Muscle of leg (tissue), 16 donors: ENCODE data around the gene CRY2. TPM values are rescaled to one million over a fixed set of nuclear protein-coding genes. Genes with fewer than 3 reads are reported as not detected.

ENCODE experiments used
- DNase-seq: peaks from one replicate; pipeline ENCODE4 v3.0.0; 2013
- H3K27ac ChIP-seq: one replicate; pipeline ENCODE4 v1.5.1; 2013; ENCODE audit warnings: mild to moderate bottlenecking, low read length, control low read depth
- H3K27me3 ChIP-seq: one replicate; pipeline ENCODE4 v1.6.1; 2013; ENCODE audit warnings: low read length; ENCODE audit not compliant: control insufficient read depth, insufficient read depth
- H3K36me3 ChIP-seq: one replicate; pipeline ENCODE4 v1.6.1; 2013; ENCODE audit warnings: low read length; ENCODE audit not compliant: control insufficient read depth, insufficient read depth
- H3K4me1 ChIP-seq: one replicate; pipeline ENCODE4 v1.6.1; 2013; ENCODE audit warnings: low read length; ENCODE audit not compliant: control insufficient read depth, insufficient read depth
- H3K4me3 ChIP-seq: one replicate; pipeline ENCODE4 v1.5.1; 2013; ENCODE audit warnings: low read length, control low read depth
- H3K9me3 ChIP-seq: replicated peaks from 2 replicates; pipeline ENCODE4 v1.6.1; 2013; ENCODE audit warnings: low read depth, low read length; ENCODE audit not compliant: control insufficient read depth
- WGBS: methylation state at CpG from one replicate; pipeline ENCODE4 v1.1.5; 2013; ENCODE audit warnings: missing lambda C conversion rate; ENCODE audit not compliant: insufficient coverage; 5-methylcytosine and 5-hydroxymethylcytosine counted together
- long read RNA-seq, 11 donors: transcript quantifications; one replicate each; lab custom pipeline, GENCODE V29; 2026
- polyA plus RNA-seq, 8 donors: library from polyadenylated mRNA; unstranded; fragments of 120-200 nt; gene quantifications; one replicate each; pipeline versions ENCODE4 v1.2.1 to v1.2.3, GENCODE V29; 2013; ENCODE audit warnings: inconsistent platforms in 1 of 8, low replicate concordance in 1 of 8; ENCODE audit not compliant: insufficient read length in 8 of 8, insufficient read depth in 1 of 8
- total RNA-seq: library from RNA; stranded (reverse); fragments of 120-200 nt; gene quantifications from one replicate; pipeline ENCODE4 v1.2.4, GENCODE V29; 2013

CRY2 gene
- total RNA-seq (28.3 TPM), polyA plus RNA-seq (10 to 100 TPM; 24.1 to 29.3 (median 25.3) TPM)
- long read RNA-seq, donor 1, full-length matches to known transcripts, result 2 of 2 reads
- long read RNA-seq, donor 1, partial matches to known transcripts, result 0 of 2 reads
- long read RNA-seq, donor 1, other reads (novel, unspliced or antisense), result 0 of 2 reads
- long read RNA-seq, donor 2, full-length matches to known transcripts, result 1 of 1 reads
- long read RNA-seq, donor 2, partial matches to known transcripts, result 0 of 1 reads
- long read RNA-seq, donor 2, other reads (novel, unspliced or antisense), result 0 of 1 reads
- long read RNA-seq, donor 3, full-length matches to known transcripts, result 7 of 7 reads
- long read RNA-seq, donor 3, partial matches to known transcripts, result 0 of 7 reads
- long read RNA-seq, donor 3, other reads (novel, unspliced or antisense), result 0 of 7 reads
- long read RNA-seq, donor 4, full-length matches to known transcripts, result 3 of 3 reads
- long read RNA-seq, donor 4, partial matches to known transcripts, result 0 of 3 reads
- long read RNA-seq, donor 4, other reads (novel, unspliced or antisense), result 0 of 3 reads
- long read RNA-seq, donor 5, full-length matches to known transcripts, result 10 of 15 reads
- long read RNA-seq, donor 5, partial matches to known transcripts, result 5 of 15 reads
- long read RNA-seq, donor 5, other reads (novel, unspliced or antisense), result 0 of 15 reads
- long read RNA-seq, donor 6, full-length matches to known transcripts, result 7 of 7 reads
- long read RNA-seq, donor 6, partial matches to known transcripts, result 0 of 7 reads
- long read RNA-seq, donor 6, other reads (novel, unspliced or antisense), result 0 of 7 reads
- long read RNA-seq, donor 7, full-length matches to known transcripts, result 4 of 4 reads
- long read RNA-seq, donor 7, partial matches to known transcripts, result 0 of 4 reads
- long read RNA-seq, donor 7, other reads (novel, unspliced or antisense), result 0 of 4 reads
- long read RNA-seq, donor 8, full-length matches to known transcripts, result 3 of 3 reads
- long read RNA-seq, donor 8, partial matches to known transcripts, result 0 of 3 reads
- long read RNA-seq, donor 8, other reads (novel, unspliced or antisense), result 0 of 3 reads
- long read RNA-seq, donor 9, partial matches to known transcripts, result 0 of 3 reads
- long read RNA-seq, donor 9, other reads (novel, unspliced or antisense), result 0 of 3 reads
- long read RNA-seq, donor 10, full-length matches to known transcripts, result 4 of 4 reads
- long read RNA-seq, donor 10, partial matches to known transcripts, result 0 of 4 reads
- long read RNA-seq, donor 10, other reads (novel, unspliced or antisense), result 0 of 4 reads
- long read RNA-seq, donor 11, full-length matches to known transcripts, result 4 of 4 reads
- long read RNA-seq, donor 11, partial matches to known transcripts, result 0 of 4 reads
- long read RNA-seq, donor 11, other reads (novel, unspliced or antisense), result 0 of 4 reads

DNA sequence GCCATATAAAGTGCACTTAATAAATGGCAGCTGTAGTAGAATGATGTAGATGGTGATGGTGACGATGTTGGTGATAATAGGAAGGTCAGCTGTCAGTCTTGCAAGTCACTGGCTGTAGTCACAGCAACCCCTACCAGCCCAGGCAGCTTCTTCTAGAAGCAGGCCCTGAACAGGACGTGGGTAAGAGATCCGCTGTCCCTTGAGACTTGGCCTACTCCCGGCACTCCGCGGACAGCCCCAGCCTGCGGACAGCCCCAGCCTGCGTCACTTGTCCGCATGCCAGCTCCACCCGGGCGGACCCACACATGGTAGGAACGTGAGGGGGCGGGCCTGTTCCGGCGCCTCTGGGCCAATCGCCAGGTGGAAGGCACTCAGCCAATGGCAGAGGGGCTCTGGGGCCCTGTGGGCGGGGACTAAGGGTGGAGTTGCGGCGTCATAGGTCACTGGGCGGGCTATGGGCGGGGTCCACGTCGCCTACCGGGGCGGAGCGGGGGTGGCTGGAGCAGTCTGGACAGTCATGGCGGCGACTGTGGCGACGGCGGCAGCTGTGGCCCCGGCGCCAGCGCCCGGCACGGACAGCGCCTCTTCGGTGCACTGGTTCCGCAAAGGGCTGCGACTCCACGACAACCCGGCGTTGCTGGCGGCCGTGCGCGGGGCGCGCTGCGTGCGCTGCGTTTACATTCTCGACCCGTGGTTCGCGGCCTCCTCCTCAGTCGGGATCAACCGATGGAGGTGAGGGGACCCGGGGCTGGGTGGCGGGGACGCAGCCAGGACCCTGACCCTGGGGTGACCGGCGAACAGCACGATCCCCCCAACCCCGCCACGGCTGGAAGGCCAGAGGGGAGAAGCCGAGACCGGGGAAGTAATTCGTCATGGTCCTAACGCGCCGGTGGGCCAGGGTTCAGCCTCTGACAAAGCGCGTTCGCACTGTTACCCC lies at the start of gene CRY2:
Gene CRY2, plus strand, starts transcription at position 502 of the 937 bp plus-strand sequence. Its CDS starts 16 bp downstream, at position 518.
- Histone ChIP-seq H3K36me3 (peaks cover 6% of the 10 kb centered on the region), H3K27ac (peak within 1 kb of the TSS; percentile 95), H3K4me3 (peak within 1 kb of the TSS; percentile 95), H3K9me3 (no peaks in the 10 kb centered on the region), H3K4me1 (peaks cover 25% of the 10 kb centered on the region), H3K27me3 (no peaks in the 10 kb centered on the region)
- DNase-seq, result peak; percentile 98
- WGBS, result 0% methylated on average over 70 of the region's 75 CpGs

DNA sequence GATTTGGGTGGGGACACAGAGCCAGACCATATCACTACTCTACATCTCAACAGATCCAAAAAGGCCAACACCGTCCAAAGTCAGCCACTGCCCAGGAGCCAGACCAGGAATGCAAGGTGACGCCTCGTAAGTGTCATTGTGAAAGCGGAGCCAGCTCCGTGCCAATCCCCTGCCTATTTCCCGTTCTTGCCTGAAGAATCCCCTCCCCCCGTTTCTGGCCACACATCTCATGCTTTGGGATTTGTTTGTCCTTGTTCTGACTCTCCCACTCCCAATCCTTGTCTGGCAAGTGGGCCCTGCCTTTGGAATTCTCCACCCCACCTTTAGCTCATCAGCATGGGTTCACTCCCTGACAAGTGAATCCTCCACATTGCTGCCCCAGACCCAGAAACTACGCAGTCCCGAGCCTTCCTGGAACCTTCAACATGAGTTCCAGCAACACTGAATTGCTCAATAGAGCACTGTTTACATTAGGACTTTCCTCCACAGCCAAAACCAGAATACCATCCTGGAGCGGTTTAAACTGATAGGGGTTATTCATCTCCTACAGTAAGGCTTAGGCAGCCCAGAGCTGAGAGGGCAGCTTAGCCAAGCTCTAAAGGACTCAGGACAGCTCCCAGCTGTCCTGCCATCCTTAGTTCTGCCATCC lies 48.4 kb upstream of the CRY2 start:
- H3K36me3 ChIP-seq, result no peaks in the 10 kb centered on the region
- H3K4me1 ChIP-seq, result peaks cover 3% of the 10 kb centered on the region
- H3K27ac ChIP-seq, result no peak overlapping the region
- no peaks in the 10 kb centered on the region for H3K9me3 ChIP-seq
- H3K4me3 ChIP-seq, result no peak overlapping the region
- H3K27me3 ChIP-seq, result peaks cover 3% of the 10 kb centered on the region
- no peak for DNase-seq
- 84% methylated on average over 10 of the region's 10 CpGs for WGBS

DNA sequence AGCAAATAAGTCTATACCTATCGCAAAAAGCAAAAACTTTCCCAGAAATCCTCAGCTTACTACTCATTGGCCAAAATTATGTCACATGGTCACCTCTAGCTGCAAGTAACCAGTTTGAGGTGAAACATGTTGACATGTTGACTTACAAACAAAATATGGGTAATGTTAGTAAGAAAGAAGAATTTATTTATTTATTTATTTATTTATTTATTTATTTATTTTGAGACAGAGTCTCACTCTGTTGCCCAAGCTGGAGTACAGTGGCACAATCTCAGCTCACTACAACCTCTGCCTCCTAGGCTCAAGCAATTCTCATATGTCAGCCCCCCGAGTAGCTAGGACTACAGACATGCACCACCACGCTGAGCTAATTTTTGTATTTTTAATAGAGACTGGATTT lies 47.7 kb upstream of the CRY2 start:
- Histone ChIP-seq H3K27ac (no peak overlapping the region), H3K4me3 (no peak overlapping the region), H3K36me3 (no peaks in the 10 kb centered on the region), H3K27me3 (peaks cover 3% of the 10 kb centered on the region), H3K4me1 (peaks cover 6% of the 10 kb centered on the region), H3K9me3 (no peaks in the 10 kb centered on the region)
- no CpG with 5 or more reads among the region's 3 CpGs for WGBS
- DNase-seq, result no peak

DNA sequence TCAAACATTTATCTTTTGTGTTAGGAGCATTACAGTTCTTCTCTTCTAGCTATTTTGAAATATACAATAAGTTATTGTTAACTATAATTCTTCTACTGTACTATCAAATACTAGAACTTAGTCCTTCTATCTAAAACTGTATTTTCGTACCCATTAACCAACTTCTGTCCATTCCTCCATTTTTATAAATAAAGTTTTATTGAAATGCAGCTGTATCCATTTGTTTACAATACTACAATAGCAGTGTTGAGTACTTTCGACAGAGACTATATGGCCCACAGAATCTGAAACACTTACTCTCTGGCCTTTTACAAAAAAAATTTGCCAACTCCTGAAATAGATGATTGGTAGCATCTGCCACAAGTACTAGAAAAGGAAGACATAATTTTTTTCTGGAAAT lies 47.0 kb upstream of the CRY2 start:
- no peak overlapping the region for H3K27ac ChIP-seq
- H3K36me3 ChIP-seq, result no peaks in the 10 kb centered on the region
- H3K4me1 ChIP-seq, result peaks cover 8% of the 10 kb centered on the region
- no peak for DNase-seq
- H3K9me3 ChIP-seq, result no peaks in the 10 kb centered on the region
- H3K4me3 ChIP-seq, result no peak overlapping the region
- no CpG with 5 or more reads among the region's 2 CpGs for WGBS
- peaks cover 2% of the 10 kb centered on the region for H3K27me3 ChIP-seq

DNA sequence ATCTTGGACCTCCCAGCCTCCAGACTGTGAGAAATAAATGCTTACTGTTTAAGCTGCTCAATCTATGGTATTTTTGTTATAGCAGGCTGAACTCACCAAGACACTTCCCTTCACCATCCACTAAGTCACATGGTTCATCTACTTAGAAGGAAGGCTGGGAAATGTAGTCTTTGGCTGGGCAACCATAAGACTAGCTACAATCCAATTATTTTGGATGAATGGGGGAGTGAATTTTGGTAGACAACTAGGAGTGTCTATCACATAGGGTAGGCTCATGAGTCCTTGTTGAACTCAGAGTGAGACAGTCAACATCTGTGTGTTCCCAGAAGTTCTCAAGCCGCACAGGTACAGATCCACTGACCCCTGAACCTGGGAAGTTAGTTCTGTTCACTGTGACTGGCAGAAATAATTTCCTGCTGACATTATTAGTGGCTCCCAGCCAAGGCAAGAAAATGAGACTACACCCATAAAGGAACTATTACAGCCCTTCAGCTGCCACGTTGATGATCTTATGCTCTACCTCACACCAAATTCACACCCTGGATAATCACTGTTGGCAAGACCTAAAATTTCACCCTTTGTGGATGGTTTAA lies 45.5 kb upstream of the CRY2 start:
- no peaks in the 10 kb centered on the region for H3K27me3 ChIP-seq
- 75% methylated on average over 1 of the region's 2 CpGs for WGBS
- DNase-seq, result no peak
- no peak overlapping the region for H3K27ac ChIP-seq
- H3K4me3 ChIP-seq, result no peak overlapping the region
- H3K36me3 ChIP-seq, result peaks cover 7% of the 10 kb centered on the region
- H3K9me3 ChIP-seq, result no peaks in the 10 kb centered on the region
- peaks cover 24% of the 10 kb centered on the region for H3K4me1 ChIP-seq

DNA sequence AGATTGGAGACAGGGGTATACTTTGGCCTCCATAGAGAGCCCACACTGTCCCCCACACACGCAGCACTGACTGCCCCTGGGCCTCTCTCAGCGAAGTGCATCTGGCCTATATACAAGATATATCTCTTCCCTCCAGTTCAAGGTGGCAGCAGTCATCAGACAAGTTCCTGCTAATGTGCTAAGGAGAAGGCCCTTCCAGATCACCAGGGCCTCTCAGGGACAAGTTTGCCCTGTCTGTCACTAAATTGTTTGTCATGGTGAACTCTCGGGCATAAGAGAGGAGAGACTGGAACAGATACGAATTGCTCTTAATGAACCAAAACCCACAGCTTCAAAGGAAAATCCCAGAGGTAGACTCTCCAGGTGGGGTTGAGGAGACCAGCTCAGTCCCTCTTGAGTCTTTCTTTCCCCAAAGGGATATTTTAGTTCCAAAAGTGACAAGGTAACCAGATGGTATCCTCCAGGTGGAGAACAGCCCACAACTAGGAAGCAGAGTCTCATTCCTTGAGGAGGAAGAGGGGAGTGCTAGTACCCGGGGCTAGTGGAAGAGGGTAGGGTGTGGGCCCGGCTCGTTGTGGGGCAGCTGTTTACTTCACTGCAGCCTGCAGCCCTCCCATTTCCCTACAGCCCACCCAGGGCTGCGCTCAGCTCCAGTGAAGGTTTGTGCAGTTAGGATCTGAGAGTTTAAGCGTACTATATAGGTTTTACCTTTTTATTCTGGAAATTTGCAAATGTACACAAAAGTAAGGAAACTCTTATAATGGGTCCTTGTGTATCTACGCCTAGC lies 44.6 kb upstream of the CRY2 start:
- H3K36me3 ChIP-seq, result peaks cover 7% of the 10 kb centered on the region
- H3K9me3 ChIP-seq, result no peaks in the 10 kb centered on the region
- no peak overlapping the region for H3K4me3 ChIP-seq
- DNase-seq, result no peak
- WGBS, result 90% methylated on average over 2 of the region's 10 CpGs
- H3K4me1 ChIP-seq, result peaks cover 32% of the 10 kb centered on the region
- H3K27ac ChIP-seq, result no peak overlapping the region
- H3K27me3 ChIP-seq, result no peaks in the 10 kb centered on the region

DNA sequence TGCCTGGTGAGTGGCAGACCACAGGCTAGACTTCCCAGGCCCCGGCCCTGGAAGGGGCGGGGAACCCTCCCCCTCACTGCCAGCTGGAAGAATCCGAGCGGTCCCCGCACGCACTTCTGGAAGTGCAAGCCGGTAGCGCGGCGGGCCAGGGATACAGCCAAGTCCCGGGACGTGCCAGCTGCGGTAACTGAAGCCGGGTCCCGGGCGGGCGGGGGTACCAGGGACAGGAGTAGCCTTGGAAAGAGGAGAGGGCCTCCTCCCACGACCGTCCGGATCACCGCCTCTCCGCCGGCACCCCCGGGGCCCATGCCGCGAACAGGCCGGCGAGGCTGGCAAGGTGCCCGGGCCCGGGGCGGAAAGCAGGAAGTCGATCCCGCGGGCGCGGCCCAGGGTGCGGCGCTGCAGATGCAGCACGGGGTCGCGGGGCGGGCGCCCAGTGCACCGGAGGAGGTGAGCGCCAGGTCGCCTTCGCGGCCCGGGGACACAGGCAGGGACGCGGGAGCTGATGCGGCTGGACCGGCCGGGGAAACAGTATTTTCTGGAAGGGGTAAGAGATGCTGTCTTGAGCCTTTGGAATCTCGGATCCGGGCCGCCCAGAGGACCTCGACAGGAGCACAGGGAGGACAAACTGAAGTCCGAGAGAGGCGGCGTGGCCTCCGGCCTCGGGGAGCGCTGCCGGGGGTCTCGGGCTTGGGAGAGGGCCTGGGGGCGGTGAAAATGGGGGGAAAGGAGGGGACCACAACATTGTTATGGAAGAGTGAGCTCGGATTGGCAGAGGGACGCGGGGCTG lies 43.1 kb upstream of the CRY2 start:
- peak; percentile 81 for DNase-seq

More for the DNA sequence above, 43.1 kb upstream of the CRY2 start:
- peaks cover 35% of the 10 kb centered on the region for H3K4me1 ChIP-seq
- no peaks in the 10 kb centered on the region for H3K9me3 ChIP-seq
- WGBS, result under 1% methylated on average over 70 of the region's 70 CpGs
- H3K27me3 ChIP-seq, result no peaks in the 10 kb centered on the region
- peaks cover 7% of the 10 kb centered on the region for H3K36me3 ChIP-seq
- peak overlapping the region; percentile 95 for H3K4me3 ChIP-seq
- peak overlapping the region; percentile 87 for H3K27ac ChIP-seq
